Gastroesophageal sphincter (tissue), 3 donors: Measurements from ENCODE around the gene ATRN.

Source experiments
- POLR2AphosphoS5 ChIP-seq: sonication (generic); formaldehyde crosslinking; IDR thresholded peaks from one replicate; pipeline ENCODE4 v1.6.1; 2017; ENCODE audit warnings: antibody characterized with exemption
- TF ChIP-seq, protein P1 (sequence below), 4 experiments: fragments of 200-600 bp in 2 of 4; fragments of 450-650 bp in 2 of 4; sonication (generic) in 1 of 4; IDR thresholded peaks; one replicate each; pipeline ENCODE4 v1.5.1; 2017 to 2019; ENCODE audit warnings: antibody characterized with exemption in 4 of 4, mild to moderate bottlenecking in 2 of 4, moderate library complexity in 2 of 4

DNA sequence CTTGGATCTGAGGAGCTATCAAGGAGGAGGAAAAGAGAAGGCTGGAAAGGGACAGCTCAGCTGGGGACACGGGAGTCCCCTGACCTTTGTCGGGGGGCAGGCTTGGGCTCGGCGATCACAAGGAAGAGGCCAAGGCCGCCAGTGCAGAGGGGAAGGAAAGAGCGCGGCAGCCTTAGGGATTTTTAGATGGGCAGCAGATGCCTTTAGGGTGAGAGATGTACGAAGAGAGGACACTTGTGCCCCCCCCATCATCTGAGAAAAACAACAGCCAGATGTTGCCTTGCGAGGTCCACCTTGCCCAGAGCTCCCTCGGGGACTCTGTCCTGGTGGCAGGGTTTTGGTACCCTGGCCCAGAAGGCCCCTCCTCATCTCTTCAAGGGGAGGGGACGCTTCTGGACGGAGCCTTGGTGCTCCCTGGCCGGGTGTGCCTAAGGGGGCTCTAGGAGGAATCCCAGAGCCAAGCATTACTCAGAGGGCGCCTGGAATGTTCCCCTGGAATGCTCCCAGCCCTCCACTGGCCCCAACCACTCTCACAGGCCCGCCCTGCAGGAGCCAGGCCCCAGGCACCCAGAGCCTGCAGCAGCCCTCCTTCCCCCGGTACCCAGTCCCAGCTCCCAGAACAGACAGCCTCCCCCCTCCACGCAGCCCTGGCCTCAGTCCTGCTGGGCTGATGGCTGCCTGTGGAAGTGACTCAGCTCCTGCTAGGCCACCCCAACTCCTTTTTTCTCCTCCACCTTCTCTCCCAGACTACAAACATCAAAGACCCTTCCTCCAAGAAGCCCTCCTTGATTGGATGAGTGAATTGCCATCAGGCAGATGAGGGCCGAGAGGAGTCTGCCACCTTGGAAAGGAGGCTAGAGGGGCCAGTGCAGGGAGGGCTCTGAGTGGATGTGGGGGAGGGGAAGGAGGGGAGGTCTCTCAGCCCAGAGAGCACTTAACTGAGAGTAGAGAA, 209.2 kb downstream of the ATRN start:
- TF ChIP-seq, protein P1, sequence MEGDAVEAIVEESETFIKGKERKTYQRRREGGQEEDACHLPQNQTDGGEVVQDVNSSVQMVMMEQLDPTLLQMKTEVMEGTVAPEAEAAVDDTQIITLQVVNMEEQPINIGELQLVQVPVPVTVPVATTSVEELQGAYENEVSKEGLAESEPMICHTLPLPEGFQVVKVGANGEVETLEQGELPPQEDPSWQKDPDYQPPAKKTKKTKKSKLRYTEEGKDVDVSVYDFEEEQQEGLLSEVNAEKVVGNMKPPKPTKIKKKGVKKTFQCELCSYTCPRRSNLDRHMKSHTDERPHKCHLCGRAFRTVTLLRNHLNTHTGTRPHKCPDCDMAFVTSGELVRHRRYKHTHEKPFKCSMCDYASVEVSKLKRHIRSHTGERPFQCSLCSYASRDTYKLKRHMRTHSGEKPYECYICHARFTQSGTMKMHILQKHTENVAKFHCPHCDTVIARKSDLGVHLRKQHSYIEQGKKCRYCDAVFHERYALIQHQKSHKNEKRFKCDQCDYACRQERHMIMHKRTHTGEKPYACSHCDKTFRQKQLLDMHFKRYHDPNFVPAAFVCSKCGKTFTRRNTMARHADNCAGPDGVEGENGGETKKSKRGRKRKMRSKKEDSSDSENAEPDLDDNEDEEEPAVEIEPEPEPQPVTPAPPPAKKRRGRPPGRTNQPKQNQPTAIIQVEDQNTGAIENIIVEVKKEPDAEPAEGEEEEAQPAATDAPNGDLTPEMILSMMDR (IDR thresholded peaks at IDR 0.05) = no peak
- TF ChIP-seq POLR2AphosphoS5 = peak; percentile 62
